Measurements from ENCODE around the gene DIP2A. TPM values are rescaled to one million over a fixed set of nuclear protein-coding genes. Genes with fewer than 3 reads are reported as not detected.
A peak's percentile ranks its signal among the peaks of the same experiment; 100 is the strongest.

The DIP2A gene
- total and polyA plus RNA-seq, 7 donors: 9.0 to 49.3 (median 25.0) TPM

- H3K27me3 ChIP-seq: no peaks in the 10 kb centered on the region
- H3K27ac ChIP-seq: peak overlapping the region; percentile 27 to 96 (median 90)
- no peak for TF ChIP-seq EP300 (IDR thresholded peaks at IDR 0.05)
- TF ChIP-seq, protein P1, sequence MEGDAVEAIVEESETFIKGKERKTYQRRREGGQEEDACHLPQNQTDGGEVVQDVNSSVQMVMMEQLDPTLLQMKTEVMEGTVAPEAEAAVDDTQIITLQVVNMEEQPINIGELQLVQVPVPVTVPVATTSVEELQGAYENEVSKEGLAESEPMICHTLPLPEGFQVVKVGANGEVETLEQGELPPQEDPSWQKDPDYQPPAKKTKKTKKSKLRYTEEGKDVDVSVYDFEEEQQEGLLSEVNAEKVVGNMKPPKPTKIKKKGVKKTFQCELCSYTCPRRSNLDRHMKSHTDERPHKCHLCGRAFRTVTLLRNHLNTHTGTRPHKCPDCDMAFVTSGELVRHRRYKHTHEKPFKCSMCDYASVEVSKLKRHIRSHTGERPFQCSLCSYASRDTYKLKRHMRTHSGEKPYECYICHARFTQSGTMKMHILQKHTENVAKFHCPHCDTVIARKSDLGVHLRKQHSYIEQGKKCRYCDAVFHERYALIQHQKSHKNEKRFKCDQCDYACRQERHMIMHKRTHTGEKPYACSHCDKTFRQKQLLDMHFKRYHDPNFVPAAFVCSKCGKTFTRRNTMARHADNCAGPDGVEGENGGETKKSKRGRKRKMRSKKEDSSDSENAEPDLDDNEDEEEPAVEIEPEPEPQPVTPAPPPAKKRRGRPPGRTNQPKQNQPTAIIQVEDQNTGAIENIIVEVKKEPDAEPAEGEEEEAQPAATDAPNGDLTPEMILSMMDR (IDR thresholded peaks at IDR 0.05): no peak
- no peak for TF ChIP-seq POLR2AphosphoS5 (IDR thresholded peaks at IDR 0.05)
- TF ChIP-seq POLR2A (IDR thresholded peaks at IDR 0.05): no peak
- intact Hi-C loops (cut with DNase I): loop anchor here (5.0 kb wide), 1 partner anchor 134 kb away; the partner anchor contains the start of genes C21orf58 and PCNT
- no peaks in the 10 kb centered on the region for H3K36me3 ChIP-seq
- 70 to 90% methylated on average over 4 of the region's 4 CpGs for WGBS, 2 donors
- DNase-seq: no peak
- peaks cover 0 to 61% (median 52%) of the 10 kb centered on the region in 4 donors for H3K4me1 ChIP-seq
- no peak overlapping the region for H3K4me3 ChIP-seq
- no peaks in the 10 kb centered on the region for H3K9me3 ChIP-seq
Observed at GRCh38 chr21:46456750-46457149, 1.9 kb upstream of the DIP2A start.

DNA sequence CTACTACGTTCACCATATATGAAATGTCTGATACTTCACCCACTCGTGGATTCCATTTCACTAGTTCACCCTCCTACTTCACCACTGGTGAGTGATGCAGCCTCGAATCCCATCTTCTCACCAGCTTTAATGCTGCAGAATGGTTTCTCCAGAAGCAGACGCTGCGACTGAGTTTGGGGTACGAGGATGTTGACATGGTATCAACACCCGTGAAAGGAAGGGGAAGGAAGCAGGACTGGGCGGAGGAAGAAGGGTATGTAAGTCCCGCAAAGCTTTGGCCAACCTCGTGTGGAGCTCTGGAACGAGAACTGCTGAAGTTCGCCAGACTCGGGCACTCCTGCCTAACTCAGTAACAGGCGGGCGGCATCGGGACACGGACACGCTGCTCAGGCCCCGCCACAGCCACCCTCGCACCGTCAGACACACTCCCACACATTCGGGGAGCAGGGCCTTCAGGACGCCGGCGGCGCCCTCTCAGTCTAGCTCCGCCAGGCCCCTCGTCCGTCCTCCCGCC lies 833 bp upstream of the DIP2A start:
- WGBS, 2 donors: 0 to 1% methylated on average over 30 of the region's 30 CpGs
- TF ChIP-seq, protein P1 (IDR thresholded peaks at IDR 0.05): no peak
- TF ChIP-seq POLR2A (IDR thresholded peaks at IDR 0.05) (no peak), POLR2AphosphoS5 (IDR thresholded peaks at IDR 0.05) (no peak), EP300 (IDR thresholded peaks at IDR 0.05) (no peak)
- no peaks in the 10 kb centered on the region for H3K27me3 ChIP-seq
- H3K27ac ChIP-seq: peak overlapping the region; percentile 88 to 96 (median 92)
- intact Hi-C loops (cut with DNase I): loop anchor here (5.0 kb wide), 1 partner anchor 136 kb away; the partner anchor contains the start of genes C21orf58 and PCNT
- no peaks in the 10 kb centered on the region for H3K9me3 ChIP-seq
- peak; percentile 77 for DNase-seq
- peaks cover 0 to 63% (median 56%) of the 10 kb centered on the region in 4 donors for H3K4me1 ChIP-seq
- peak overlapping the region; percentile 61 to 98 (median 92) for H3K4me3 ChIP-seq
- no peaks in the 10 kb centered on the region for H3K36me3 ChIP-seq

GRCh38 chr21:46459024-46459355 lies 299 bp downstream of the DIP2A start:
- TF ChIP-seq EP300 (IDR thresholded peaks at IDR 0.05): no peak
- TF ChIP-seq POLR2AphosphoS5 (IDR thresholded peaks at IDR 0.05): no peak
- TF ChIP-seq POLR2A (IDR thresholded peaks at IDR 0.05): no peak
- TF ChIP-seq, protein P1 (IDR thresholded peaks at IDR 0.05): no peak
- H3K27ac ChIP-seq: peak overlapping the region; percentile 88 to 96 (median 92)
- intact Hi-C loops (cut with DNase I): loop anchor here (5.0 kb wide), 1 partner anchor 137 kb away; the partner anchor contains the start of genes C21orf58 and PCNT
- WGBS, 2 donors: 1% methylated on average over 36 of the region's 36 CpGs
- no peaks in the 10 kb centered on the region for H3K9me3 ChIP-seq
- H3K4me3 ChIP-seq: peak overlapping the region; percentile 61 to 98 (median 94)
- no peaks in the 10 kb centered on the region for H3K27me3 ChIP-seq
- no peak for DNase-seq
- H3K36me3 ChIP-seq: peaks cover 0 to 4% (median 0%) of the 10 kb centered on the region in 4 donors
- H3K4me1 ChIP-seq: peaks cover 0 to 63% (median 56%) of the 10 kb centered on the region in 4 donors

GRCh38 chr21:46459356-46460112 lies 843 bp downstream of the DIP2A start:
- intact Hi-C loops (cut with DNase I): loop anchor here (5.0 kb wide), 1 partner anchor 137 kb away; the partner anchor contains the start of genes C21orf58 and PCNT
- WGBS, 2 donors: 2 to 4% methylated on average over 41 of the region's 41 CpGs
- peak; percentile 81 for DNase-seq
- peaks cover 0 to 6% (median 0%) of the 10 kb centered on the region in 4 donors for H3K36me3 ChIP-seq
- peak overlapping the region; percentile 61 to 98 (median 94) for H3K4me3 ChIP-seq
- TF ChIP-seq, protein P1 (IDR thresholded peaks at IDR 0.05): no peak
- TF ChIP-seq POLR2A (IDR thresholded peaks at IDR 0.05) (no peak), POLR2AphosphoS5 (IDR thresholded peaks at IDR 0.05) (peak in 1 of 4 donors; percentile 9), EP300 (IDR thresholded peaks at IDR 0.05) (no peak)
- no peaks in the 10 kb centered on the region for H3K27me3 ChIP-seq
- H3K4me1 ChIP-seq: peaks cover 0 to 62% (median 52%) of the 10 kb centered on the region in 4 donors
- H3K27ac ChIP-seq: peak overlapping the region; percentile 88 to 96 (median 92)
- no peaks in the 10 kb centered on the region for H3K9me3 ChIP-seq
